Sigmoid colon (tissue), 7 donors: Measurements from ENCODE around the gene UBE2E1. TPM values are rescaled to one million over a fixed set of nuclear protein-coding genes. Genes with fewer than 3 reads are reported as not detected.

Source experiments
- DNase-seq: peaks from one replicate; pipeline ENCODE4 v3.0.0-alpha.2; 2019
- H3K27ac ChIP-seq, 4 donors: fragments of 200-600 bp; sonication (generic); one replicate each; pipeline ENCODE4 v1.5.1; 2016 to 2019; ENCODE audit warnings: mild to moderate bottlenecking in 1 of 4
- H3K27me3 ChIP-seq, 3 donors: fragments of 200-600 bp; sonication (generic); one replicate each; pipeline ENCODE4 v1.5.1; 2019; ENCODE audit warnings: mild to moderate bottlenecking in 1 of 3
- H3K36me3 ChIP-seq, 4 donors: fragments of 200-600 bp; sonication (generic); one replicate each; pipeline ENCODE4 v1.5.1; 2016 to 2019
- H3K4me1 ChIP-seq, 4 donors: fragments of 200-600 bp; sonication (generic); one replicate each; pipeline ENCODE4 v1.5.1; 2017 to 2019
- H3K4me3 ChIP-seq, 4 donors: fragments of 200-600 bp; sonication (generic); one replicate each; pipeline ENCODE4 v1.5.1; 2017 to 2019; ENCODE audit warnings: mild to moderate bottlenecking in 2 of 4, moderate library complexity in 1 of 4
- H3K9me3 ChIP-seq, 4 donors: fragments of 200-600 bp in 3 of 4; sonication (generic) in 3 of 4; one replicate each; pipeline versions ENCODE4 v1.5.1 to v1.6.1; 2013 to 2019
- EP300 ChIP-seq, 4 donors: sonication (generic); formaldehyde crosslinking; IDR thresholded peaks; one replicate each; pipeline ENCODE4 v1.6.1; 2017; ENCODE audit warnings: antibody characterized with exemption in 4 of 4
- POLR2A ChIP-seq, 2 donors: fragments of 450-650 bp; IDR thresholded peaks; one replicate each; pipeline ENCODE4 v1.6.1; 2016; ENCODE audit warnings: antibody characterized with exemption in 2 of 2, mild to moderate bottlenecking in 2 of 2, moderate library complexity in 2 of 2
- POLR2AphosphoS5 ChIP-seq, 4 donors: sonication (generic); formaldehyde crosslinking; IDR thresholded peaks; one replicate each; pipeline ENCODE4 v1.6.1; 2017; ENCODE audit warnings: antibody characterized with exemption in 4 of 4
- WGBS, 2 donors: extraction: QIAGEN DNeasy Blood & Tissue Kit; methylation state at CpG; one replicate each; pipeline ENCODE4 v1.1.7; 2013; 5-methylcytosine and 5-hydroxymethylcytosine counted together
- intact Hi-C: fragments of 100-400 bp; cut with DNase I; formaldehyde crosslinking; loops from one replicate; pipeline ENCODE4 v1.15.1; 2023
- polyA plus RNA-seq, 3 donors: library from polyadenylated mRNA; stranded (reverse); fragments of 200-250 nt; gene quantifications; one replicate each; pipeline ENCODE4 v1.2.3, GENCODE V29; 2013
- total RNA-seq, 4 donors: library from RNA; depleted of rRNA; stranded (reverse); fragments of >200 nt; gene quantifications; one replicate each; pipeline ENCODE4 v1.1.0, GENCODE V29; 2016
- TF ChIP-seq, protein P1 (sequence below), 4 experiments: fragments of 450-650 bp in 3 of 4; fragments of 200-600 bp in 1 of 4; IDR thresholded peaks; one replicate each; pipeline ENCODE4 v1.5.1; 2016 to 2019; ENCODE audit warnings: antibody characterized with exemption in 4 of 4, mild to moderate bottlenecking in 3 of 4, moderate library complexity in 2 of 4
- donor health status: healthy with polysubstance abuse.
- donor health status: Bipolar disorder and iron deficiency.
- donor health status: healthy.

Gene UBE2E1
- total and polyA plus RNA-seq, 7 donors: 61.4 to 145 (median 96.4) TPM

DNA sequence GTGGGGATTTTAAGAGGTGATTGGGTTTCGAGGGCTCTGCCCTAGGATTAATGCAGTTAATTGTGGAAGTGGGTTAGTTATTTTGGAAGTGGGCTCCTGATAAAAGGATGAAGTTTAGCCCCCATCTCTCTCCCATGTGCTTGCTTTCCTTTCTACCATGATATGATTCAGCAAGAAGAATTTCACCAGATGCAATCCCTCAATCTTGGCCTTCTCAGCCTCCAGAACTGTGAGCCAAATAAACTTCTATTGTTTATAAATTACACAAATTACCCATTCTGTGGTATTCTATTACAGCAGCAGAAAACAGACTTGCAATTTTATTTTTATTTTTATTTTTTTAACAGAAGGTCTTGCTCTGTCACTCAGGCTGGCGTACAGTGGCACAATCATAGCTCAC, 27.3 kb upstream of the UBE2E1 start:
- Histone ChIP-seq H3K4me1 (no peaks in the 10 kb centered on the region), H3K27ac (no peak overlapping the region), H3K4me3 (no peak overlapping the region), H3K27me3 (no peaks in the 10 kb centered on the region), H3K9me3 (no peaks in the 10 kb centered on the region), H3K36me3 (no peaks in the 10 kb centered on the region)
- no peak for DNase-seq
- intact Hi-C loops: no loop called here
- TF ChIP-seq EP300 (IDR thresholded peaks at IDR 0.05): no peak
- TF ChIP-seq POLR2AphosphoS5 (IDR thresholded peaks at IDR 0.05): peak in 1 of 4 donors; percentile 39
- 87 to 91% methylated on average over 2 of the region's 2 CpGs for WGBS, 2 donors

DNA sequence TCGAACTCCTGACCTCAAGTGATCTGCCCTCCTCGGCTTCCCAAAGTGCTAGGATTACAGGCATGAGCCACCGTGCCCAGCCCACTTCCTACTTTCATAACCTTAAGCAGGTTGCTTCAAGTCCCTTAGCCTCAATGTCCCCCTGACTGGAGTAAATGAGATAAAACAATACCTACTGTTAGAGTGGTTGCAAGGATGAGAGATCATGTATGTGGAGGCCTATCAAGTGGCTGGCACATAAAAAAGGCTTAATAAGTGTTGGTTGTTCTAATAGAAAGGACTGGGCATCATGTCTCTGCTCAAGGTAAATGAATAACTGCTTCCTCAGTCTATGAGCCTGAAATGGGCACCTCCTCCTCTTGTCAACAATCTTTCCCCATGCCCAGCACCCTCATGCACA, 25.9 kb upstream of the UBE2E1 start:
- intact Hi-C loops: no loop called here
- DNase-seq: no peak
- WGBS, 2 donors: 83 to 84% methylated on average over 3 of the region's 3 CpGs
- Histone ChIP-seq H3K36me3 (no peaks in the 10 kb centered on the region), H3K9me3 (no peaks in the 10 kb centered on the region), H3K4me1 (no peaks in the 10 kb centered on the region), H3K27ac (no peak overlapping the region), H3K27me3 (no peaks in the 10 kb centered on the region), H3K4me3 (no peak overlapping the region)
- TF ChIP-seq EP300 (IDR thresholded peaks at IDR 0.05) (no peak), POLR2A (IDR thresholded peaks at IDR 0.05) (no peak), POLR2AphosphoS5 (IDR thresholded peaks at IDR 0.05) (no peak)
- TF ChIP-seq, protein P1, sequence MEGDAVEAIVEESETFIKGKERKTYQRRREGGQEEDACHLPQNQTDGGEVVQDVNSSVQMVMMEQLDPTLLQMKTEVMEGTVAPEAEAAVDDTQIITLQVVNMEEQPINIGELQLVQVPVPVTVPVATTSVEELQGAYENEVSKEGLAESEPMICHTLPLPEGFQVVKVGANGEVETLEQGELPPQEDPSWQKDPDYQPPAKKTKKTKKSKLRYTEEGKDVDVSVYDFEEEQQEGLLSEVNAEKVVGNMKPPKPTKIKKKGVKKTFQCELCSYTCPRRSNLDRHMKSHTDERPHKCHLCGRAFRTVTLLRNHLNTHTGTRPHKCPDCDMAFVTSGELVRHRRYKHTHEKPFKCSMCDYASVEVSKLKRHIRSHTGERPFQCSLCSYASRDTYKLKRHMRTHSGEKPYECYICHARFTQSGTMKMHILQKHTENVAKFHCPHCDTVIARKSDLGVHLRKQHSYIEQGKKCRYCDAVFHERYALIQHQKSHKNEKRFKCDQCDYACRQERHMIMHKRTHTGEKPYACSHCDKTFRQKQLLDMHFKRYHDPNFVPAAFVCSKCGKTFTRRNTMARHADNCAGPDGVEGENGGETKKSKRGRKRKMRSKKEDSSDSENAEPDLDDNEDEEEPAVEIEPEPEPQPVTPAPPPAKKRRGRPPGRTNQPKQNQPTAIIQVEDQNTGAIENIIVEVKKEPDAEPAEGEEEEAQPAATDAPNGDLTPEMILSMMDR (IDR thresholded peaks at IDR 0.05): no peak

DNA sequence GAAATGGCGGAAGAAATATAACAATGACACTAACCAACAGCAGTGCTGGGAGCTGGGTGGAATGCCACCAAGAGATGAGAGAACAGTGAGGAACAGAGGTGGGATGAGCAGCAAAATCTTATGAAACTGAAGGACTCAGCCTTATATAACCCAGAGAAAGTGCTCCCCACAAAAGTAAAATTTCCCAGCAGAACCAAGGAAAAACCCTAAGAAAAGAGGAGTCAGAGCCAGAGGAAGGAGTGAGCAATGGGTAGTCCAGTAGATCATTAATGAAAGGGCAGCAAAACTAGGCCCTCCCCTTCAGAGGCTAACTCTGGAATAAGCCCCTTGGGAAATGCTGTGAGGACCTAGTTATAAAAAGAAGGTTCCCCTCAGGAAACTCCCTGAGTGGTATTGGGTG, 24.7 kb upstream of the UBE2E1 start:
- no peaks in the 10 kb centered on the region for H3K36me3 ChIP-seq
- TF ChIP-seq POLR2A (IDR thresholded peaks at IDR 0.05) (no peak), EP300 (IDR thresholded peaks at IDR 0.05) (no peak), POLR2AphosphoS5 (IDR thresholded peaks at IDR 0.05) (no peak)
- TF ChIP-seq, protein P1 (IDR thresholded peaks at IDR 0.05): no peak
- intact Hi-C loops: no loop called here

DNA sequence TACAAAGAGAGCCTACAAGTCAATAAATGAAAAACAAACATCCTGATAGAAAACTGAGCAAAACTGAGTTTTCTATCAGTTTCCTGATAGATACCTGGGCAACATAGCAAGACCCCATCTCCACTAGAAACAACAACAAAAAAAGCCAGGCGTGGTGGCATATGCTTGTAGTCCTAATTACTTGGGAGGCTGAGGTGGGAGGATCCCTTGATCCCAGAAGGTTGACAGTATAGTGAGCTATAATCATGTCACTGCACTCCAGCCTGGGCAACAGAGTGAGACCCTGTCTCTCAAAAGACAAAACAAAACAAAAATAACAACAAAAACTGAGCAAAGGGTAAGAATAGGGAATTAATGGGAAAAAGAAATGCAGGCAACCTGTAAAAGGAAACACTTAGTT, 23.9 kb upstream of the UBE2E1 start:
- TF ChIP-seq POLR2AphosphoS5 (IDR thresholded peaks at IDR 0.05) (no peak), POLR2A (IDR thresholded peaks at IDR 0.05) (no peak), EP300 (IDR thresholded peaks at IDR 0.05) (no peak)
- TF ChIP-seq, protein P1 (IDR thresholded peaks at IDR 0.05): no peak
- Histone ChIP-seq H3K9me3 (no peaks in the 10 kb centered on the region), H3K4me1 (no peaks in the 10 kb centered on the region), H3K4me3 (no peak overlapping the region), H3K27me3 (no peaks in the 10 kb centered on the region), H3K27ac (no peak overlapping the region), H3K36me3 (no peaks in the 10 kb centered on the region)
- no peak for DNase-seq
- 97 to 98% methylated on average over 1 of the region's 1 CpG for WGBS, 2 donors
- intact Hi-C loops: no loop called here

More for the DNA sequence above, 24.7 kb upstream of the UBE2E1 start:
- H3K27ac ChIP-seq: no peak overlapping the region
- H3K4me1 ChIP-seq: no peaks in the 10 kb centered on the region
- no peak overlapping the region for H3K4me3 ChIP-seq
- WGBS, 2 donors: 47 to 97% methylated on average over 1 of the region's 1 CpG
- DNase-seq: no peak
- H3K27me3 ChIP-seq: no peaks in the 10 kb centered on the region
- H3K9me3 ChIP-seq: no peaks in the 10 kb centered on the region

DNA sequence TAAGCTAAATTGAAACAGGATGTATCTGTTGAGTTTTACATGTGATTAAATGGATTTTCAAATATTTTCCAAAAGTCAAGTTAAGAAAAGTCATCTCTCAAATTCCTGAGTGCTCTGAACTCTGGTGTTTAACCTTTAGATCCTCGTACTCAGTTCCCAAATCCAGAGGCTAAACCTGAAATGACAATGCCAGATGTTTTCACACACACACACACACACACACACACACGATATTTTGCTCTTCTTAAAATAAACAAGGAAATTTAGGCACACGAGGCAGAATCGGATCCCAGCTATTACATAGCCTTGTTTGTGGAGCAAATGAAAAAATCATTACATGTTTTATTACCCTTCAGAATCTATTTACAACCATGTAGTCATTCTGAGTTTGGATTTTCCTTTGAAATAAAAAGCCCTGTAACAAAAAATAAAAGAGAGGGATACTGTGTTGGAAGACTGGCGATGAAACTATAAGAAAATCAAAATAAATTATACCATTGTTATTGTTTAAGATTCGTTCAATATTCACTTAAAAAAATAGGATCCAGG, 20.6 kb upstream of the UBE2E1 start:
- no peak overlapping the region for H3K4me3 ChIP-seq
- no peak overlapping the region for H3K27ac ChIP-seq
- H3K27me3 ChIP-seq: no peaks in the 10 kb centered on the region
- no peaks in the 10 kb centered on the region for H3K9me3 ChIP-seq
- H3K4me1 ChIP-seq: no peaks in the 10 kb centered on the region
- WGBS, 2 donors: 12 to 49% methylated on average over 6 of the region's 6 CpGs
- no peaks in the 10 kb centered on the region for H3K36me3 ChIP-seq
- no peak for DNase-seq
- TF ChIP-seq POLR2AphosphoS5 (IDR thresholded peaks at IDR 0.05): no peak
- TF ChIP-seq, protein P1 (IDR thresholded peaks at IDR 0.05): no peak
- TF ChIP-seq POLR2A (IDR thresholded peaks at IDR 0.05): no peak
- intact Hi-C loops: no loop called here
